GM18499 (cell line): Measurements from ENCODE around the gene CCT5.
A peak's percentile ranks its signal among the peaks of the same experiment; 100 is the strongest.

Experiments
- ATAC-seq: cut with Tn5 transposase; IDR thresholded peaks from one replicate; pipeline ENCODE4 v1.9.1; 2021; ENCODE audit warnings: moderate number of reproducible peaks; ENCODE audit not compliant: insufficient read depth, unreplicated experiment

The CCT5 gene

DNA sequence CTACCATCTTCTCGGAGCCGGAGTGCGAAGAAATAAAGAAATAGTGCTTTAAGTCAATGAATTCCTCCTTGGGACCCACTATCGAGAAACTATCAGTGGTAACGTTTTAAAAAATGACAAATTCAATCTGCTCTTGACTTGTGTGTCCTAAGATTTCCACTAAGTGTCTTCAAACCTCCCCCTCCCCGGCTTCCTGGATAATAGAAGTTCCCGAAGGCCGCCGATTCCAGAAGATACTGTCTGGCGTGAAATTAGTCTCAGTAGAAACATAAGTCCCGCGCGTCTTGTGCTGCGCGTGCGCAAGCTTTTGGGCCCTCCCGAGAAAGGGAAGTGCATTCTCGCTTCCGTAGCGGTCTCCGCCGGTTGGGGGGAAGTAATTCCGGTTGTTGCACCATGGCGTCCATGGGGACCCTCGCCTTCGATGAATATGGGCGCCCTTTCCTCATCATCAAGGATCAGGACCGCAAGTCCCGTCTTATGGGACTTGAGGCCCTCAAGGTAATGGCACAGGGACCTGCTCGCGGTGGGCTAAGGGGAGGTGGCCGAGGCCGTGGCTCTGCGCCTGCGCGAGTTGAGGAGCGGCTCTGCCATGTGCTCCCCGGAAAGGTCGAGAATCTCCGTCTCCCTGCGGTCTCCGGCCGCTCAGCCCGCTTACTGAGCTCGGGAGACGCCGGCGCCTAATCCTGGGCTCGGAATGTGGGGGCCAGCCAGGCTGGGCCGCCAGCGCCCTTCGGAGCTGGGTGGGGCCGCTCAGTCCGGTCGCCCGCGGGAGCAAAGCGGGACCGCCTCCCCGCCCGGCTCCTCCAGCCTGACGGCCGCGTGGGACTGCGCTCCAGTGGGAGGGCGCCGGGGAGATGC is at the start of gene CCT5:
CCT5 (plus strand) TSS at position 333 of the 858 bp plus-strand sequence; CDS start at position 394, 61 bp downstream.
- ATAC-seq: peak; percentile 76

- ATAC-seq: no peak
These were observed 48.7 kb upstream of the CCT5 start for GRCh38 chr5:10201223-10201868.

- no peak for ATAC-seq
These were observed 47.8 kb upstream of the CCT5 start for GRCh38 chr5:10202089-10202910.

DNA sequence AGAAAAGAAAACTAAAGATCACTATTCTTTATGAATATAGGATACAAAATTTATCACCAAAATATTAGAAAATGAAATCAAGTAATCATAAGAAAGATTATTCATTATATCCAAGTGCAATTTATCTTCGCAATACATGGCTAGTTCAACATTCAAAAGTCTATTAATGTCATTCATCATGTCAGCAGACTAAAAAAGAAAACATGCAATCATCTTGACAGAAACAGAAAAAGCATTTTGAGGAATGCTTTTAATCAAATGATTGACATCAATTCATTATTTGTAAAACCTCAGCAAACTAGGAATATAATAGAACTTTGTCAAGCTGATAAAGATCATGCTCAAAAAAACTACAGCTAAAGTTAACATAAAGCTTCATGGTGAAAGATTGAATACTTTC is 41.1 kb upstream of the CCT5 start:
- no peak for ATAC-seq

DNA sequence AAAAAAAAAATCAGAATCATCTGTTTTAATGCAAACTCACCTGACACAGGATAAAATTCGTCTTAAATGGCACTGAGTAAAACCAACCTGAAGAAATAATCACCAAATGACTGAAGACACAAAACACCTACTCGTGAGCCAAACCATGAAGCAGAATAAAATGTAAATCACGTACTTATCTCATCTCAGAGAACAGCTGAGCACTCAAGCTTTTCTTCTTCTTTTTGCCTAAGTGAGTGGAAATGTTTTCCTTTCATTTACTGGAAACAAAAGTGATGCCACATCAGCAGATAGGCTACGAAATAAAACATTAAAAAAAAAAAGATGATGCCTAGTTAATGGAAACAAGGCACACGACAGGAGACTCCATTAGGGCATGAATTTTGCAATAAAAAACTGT is 36.8 kb upstream of the CCT5 start:
- ATAC-seq: no peak

DNA sequence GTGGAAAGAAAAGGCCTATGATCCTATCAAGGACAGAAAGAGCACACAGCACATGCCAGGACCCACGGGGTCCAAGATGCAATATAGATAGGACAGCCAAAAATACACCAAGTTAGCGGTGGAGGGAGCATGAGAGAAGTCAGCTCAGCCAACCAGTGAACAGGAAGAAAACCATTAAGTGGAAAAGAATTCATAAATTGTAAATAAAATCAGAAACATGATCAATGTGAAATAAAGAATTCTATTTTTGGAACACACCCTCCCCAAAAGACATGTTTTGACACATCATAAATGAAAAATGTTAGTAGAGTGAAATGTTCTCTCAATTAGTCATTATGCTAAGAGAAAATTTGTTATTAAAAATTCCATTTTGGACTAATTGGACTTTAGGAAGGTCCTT is 36.0 kb upstream of the CCT5 start:
- ATAC-seq: no peak

- no peak for ATAC-seq
These were observed 34.7 kb upstream of the CCT5 start for GRCh38 chr5:10215366-10215765.

- ATAC-seq: no peak
These were observed 34.0 kb upstream of the CCT5 start for GRCh38 chr5:10216107-10216506.

DNA sequence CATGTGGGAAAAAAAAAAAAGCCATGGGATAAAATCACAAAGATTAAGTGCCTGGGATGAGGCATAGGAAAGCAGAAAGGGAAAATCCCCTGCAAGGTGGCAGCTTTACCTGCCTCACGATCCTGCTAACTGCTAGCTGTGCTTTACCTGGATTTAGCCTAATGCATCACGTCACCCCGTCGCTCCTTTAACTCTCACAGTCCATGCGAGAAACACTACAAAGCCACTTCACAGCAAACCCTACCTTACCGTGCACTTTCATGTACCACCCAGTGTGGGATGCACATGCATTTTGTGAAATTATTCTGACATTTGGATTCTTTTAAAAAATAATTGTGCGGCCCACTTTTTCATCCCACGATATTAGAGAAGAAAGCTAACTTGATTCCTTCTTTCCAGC is 31.4 kb upstream of the CCT5 start:
- ATAC-seq: no peak

- ATAC-seq: no peak
These were observed 31.0 kb upstream of the CCT5 start for GRCh38 chr5:10219068-10219467.

DNA sequence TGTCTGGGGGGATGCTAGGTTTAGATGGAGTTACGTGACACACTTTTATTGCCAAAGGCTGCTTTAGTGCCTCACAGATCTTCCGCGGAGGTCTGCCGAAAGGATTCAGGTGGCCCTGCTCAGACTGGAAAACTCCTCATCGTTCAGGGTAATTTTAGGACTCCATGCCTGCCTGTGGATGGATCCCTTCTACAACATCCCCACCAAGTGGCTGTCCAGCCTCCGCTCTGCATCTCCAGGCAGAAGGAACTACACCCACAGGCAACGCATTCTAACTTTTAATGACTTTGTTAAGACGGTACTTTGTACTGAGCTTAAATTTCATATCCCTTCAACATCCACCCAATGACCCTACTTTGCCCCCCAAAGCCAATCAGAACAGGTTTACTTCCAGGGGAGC is 29.8 kb upstream of the CCT5 start:
- no peak for ATAC-seq

DNA sequence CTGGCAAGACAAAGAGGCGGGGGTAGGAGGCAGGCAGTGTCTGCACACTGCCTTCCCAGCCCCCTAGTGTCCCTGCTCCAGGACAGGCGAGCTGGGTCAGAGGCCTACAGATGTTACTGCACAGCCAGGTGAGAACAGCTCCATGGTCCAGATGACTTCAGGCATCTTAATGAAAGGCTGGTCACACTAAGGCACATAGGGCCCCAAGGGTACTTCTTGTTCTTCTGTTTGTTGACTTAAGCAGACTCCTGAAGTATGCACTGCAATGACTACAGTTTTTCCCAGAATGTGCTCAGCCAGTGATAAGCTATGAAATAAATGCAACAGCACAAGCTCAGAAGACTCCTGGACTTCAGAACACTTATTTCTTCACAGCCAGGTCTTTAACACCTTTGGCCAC is 27.8 kb upstream of the CCT5 start:
- no peak for ATAC-seq

- no peak for ATAC-seq
These were observed 22.7 kb upstream of the CCT5 start for GRCh38 chr5:10227379-10227778.

DNA sequence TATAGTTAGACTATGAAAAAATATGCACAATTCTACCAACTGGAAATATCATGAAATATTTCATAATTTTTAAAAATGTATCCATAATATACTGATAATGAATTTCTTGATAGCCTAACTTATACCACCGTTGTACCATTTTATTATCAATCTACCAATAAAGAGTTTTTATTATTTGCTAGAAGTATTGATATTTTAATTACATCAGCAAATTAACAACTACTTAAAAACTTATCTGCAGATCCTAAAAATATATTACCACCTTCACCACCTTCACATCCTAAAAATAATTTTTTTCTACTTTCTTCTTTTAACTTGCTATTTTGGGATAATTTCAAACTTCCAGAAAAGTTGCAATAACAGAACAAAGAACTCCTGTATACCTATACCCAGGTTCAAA is 21.8 kb upstream of the CCT5 start:
- ATAC-seq: no peak

- no peak for ATAC-seq
These were observed 20.6 kb upstream of the CCT5 start for GRCh38 chr5:10229306-10230048.

DNA sequence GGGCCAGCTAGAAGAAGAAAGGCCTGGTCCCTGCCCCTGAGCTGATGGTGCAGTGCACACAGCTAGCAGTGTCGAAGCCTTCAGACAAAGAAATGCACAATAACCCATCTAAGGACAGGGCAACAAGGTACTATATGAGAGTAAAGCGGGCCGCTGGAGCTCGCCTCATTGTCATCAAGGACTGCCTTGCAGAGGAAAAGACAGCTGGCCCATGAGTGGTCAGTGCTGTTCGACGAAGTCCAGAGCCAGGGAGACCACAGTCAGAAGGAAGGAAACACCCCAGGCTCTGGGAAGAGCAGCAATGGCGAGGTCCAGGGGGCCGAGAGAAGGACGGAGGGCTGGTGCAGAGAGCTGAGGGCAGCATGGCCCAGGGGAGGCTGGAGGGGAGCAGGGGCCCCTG is 17.7 kb upstream of the CCT5 start:
- no peak for ATAC-seq

GRCh38 chr5:10233011-10233410 is 17.1 kb upstream of the CCT5 start:
- no peak for ATAC-seq

DNA sequence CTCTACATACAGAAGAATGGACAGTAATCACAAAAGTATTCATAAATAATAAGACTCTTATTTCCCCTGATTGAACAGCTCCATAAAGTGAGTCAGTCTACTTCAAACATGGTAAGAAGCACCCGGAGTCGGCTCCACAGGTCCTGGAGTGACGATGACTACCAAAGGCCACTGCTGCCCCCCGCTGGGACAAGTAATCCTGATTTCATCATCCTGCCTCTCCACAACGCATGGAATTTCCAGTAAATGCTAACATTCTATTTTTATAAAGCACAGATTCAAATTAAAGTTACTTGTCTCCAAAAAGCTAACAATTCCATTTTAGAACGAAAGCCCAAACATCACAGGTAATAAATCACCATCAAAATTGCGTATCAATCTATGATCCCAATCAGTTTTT is 16.6 kb upstream of the CCT5 start:
- ATAC-seq: no peak

DNA sequence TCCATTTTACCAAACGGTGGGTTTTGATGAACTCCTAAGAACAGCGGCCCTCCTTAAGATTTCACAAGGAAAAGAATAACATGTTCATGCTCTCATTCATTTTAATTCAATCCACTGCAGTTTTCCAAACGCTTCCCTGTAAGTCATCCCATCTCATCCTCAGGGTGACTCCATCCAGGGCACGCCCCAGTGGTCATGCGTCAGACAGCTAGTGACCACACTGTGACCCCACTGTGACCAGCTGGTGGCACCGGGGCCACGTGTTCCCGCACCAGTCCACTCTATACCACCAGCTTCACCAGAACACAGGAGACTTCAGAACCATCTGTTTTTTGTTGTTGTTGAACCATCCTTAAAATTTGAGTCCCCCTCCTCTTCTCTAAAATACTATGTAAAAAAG is 14.7 kb upstream of the CCT5 start:
- no peak for ATAC-seq

GRCh38 chr5:10243660-10244240 is 6.3 kb upstream of the CCT5 start:
- no peak for ATAC-seq
